COLO668 (cell line): ENCODE data around the gene MPZL1.

Source experiments
- DNase-seq: peaks from one replicate; lab custom pipeline; 2025; ENCODE audit not compliant: unreplicated experiment; lab: John Stamatoyannopoulos, UW

Gene MPZL1

DNA sequence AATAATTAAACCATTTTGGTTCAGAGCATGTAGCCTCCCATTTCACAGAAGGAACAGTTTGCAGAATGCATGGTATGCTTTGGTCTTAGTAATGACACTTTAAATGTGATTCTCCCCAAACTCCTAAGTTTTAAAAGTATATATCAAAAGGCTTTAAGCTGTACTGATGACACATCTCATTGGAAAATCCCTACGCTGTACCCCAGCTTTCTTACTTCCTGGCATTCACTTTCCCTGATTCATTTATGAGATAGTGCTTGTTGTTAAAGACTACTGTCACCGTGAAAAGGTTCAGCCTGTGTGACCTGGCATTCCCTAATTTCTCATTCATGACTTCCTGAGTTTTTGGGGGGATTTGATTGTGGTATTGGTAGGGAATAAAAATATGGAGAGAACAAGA, 53.4 kb downstream of the MPZL1 start:
- DNase-seq, result no peak

DNA sequence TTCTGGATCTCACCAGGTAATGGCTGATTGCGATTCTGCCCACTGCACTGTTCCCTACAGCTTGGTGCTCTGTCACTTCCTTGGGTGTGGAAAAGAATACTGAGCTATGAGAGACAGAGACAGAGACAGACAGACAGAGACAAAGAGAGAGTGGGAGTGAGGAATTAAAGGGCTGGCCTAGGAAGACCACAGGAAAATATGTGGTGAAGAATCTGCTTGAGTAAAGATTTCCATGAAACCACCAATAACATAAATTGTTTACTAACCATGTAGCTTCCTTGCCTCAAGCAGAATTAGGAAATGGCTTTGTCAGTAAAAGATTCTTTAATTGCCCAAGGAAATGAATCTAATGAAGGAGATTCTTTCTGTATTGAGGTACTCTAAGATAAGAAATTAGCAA, 54.4 kb downstream of the MPZL1 start:
- DNase-seq, result no peak

GRCh38 chr1:167776616-167777268, 55.0 kb downstream of the MPZL1 start:
- no peak for DNase-seq

GRCh38 chr1:167777269-167777650, 55.5 kb downstream of the MPZL1 start:
- DNase-seq, result no peak

DNA sequence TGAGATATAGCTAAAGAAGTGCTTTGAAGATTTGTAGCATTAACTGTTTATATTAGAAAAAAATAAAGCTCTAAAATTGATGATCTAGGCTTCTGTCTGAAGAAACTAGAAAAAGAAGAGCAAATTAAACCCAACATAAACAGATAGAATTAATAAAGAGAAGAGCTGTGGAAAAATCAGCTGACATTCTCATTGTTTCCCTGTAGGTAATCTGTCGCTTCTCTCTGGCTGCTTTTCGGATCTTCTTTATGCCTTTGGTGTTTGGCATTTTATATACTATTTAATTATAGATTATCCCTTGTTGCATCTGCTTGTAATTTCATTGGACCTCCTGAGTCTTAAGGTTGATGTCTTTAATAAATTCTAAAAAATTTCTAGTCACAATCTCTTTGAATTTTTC, 59.8 kb downstream of the MPZL1 start:
- no peak for DNase-seq

DNA sequence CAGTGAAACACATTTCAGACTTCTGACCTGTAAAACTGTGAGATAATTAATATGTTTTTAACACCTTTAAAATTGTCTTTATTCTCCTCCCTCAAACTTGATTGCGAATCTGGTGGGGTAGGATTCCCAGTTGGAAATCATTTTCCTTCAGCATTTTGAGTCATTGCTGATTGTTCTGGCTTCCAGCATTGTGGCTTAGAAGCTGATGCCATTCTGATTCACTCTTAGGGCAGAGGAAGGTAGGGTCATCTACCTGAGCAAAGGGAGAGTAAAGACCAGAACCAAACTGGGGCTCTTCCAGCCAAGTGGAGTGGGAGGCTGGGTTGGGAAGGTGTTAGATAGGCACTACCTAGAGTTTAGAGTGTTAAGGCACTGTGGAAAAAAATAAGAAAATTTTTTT, 61.2 kb downstream of the MPZL1 start:
- no peak for DNase-seq

GRCh38 chr1:167784876-167785550, 63.2 kb downstream of the MPZL1 start:
- no peak for DNase-seq

DNA sequence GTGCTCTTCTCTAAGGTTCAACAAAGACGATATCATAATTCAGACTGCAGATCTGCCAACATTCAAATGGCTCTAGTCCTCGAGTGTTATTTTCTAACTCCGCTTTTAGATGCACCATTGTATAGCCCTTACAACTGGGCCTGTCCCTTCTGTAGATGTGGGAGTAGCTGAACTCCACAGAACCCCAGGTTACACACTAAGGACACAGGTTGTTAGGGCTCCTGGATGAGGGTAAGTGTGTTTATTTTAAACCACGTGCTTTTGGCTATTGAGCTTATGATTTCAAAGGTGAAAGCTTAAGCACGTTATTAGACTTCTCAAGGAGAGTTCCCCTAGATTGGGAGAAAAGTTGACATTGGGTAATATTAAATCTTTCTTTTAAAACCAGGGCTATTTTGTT, 64.7 kb downstream of the MPZL1 start:
- DNase-seq, result no peak

- DNase-seq, result no peak
Measured at GRCh38 chr1:167789501-167789900, 67.7 kb downstream of the MPZL1 start.

DNA sequence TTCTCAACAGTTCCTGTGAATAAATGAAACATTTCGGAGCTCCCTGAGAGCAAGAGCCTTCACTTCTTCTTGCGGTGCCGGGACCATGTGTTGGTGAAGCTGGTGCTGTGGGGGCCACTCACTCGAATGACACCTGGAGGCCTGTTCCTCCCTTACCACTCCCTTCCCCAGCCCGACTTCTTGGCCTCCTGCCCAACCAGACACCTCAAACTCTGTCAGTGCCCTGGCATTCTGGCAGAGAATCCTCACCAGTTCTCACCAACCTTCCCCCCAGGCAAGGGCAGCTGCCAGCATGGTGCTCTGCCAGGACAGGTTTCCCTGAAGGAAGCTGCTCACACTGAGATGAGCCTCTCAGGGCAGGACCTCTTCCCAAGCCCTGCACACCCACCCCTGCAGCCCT, 68.3 kb downstream of the MPZL1 start:
- DNase-seq, result no peak

DNA sequence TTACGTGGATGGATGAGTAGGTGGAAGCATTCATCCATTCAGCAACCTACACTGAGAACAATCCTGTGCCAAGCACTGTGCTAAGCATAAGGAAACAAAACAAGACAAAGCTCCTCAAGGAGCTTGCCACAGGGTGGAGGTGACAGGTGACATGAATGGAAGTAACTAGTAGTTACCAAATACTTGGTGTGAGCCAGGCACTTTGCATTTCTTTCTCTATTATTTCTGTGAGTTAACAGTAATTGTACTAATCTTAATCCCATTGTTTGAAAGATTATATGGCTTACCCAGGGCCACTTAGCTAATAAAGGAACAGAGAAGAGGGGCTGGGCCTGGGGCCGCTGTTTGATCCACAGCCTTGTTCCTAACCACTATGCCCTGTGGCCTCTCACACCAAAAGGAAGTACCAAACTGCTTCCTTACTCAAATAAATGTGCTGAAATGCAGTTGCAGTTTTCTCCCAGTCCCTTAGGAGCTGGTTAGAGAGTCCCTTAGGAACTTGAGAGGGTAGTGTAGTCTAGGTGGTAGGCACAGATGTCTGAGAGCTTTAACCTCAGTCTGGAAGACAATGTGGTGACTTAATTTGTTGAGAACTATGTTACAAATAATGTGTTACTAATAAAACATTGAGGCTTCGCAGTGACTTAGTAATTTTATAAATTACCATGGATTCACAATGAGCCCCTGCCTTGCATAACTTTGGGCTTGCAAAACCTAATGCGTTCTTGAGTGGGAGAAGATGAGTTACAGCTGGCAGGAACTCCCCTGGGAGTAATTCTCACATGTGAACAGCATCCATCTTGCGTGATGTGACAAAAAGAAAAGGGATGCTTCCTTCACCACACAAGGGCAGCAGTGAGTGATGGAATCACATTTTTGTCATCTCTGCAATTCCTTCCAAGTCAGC, 69.8 kb downstream of the MPZL1 start:
- no peak for DNase-seq

DNA sequence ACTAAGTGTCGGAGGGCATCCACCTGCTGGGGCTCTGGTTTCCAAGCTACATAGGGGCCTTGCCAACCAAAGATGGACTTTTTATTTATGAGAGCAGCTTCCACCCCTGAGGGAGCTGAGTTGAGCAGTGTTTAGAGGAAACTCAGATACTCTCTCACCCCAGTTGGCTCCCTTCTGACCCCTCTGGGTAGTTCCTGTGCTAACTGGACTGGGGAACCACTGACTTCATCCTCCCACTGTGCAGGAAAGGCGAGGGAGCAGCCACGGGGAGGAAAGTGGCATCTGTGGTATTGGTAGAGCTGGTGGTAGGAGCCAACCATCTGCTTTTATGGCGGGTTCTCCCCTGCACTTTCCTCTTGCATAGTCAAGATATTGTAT, 70.4 kb downstream of the MPZL1 start:
- no peak for DNase-seq

- no peak for DNase-seq
Measured at GRCh38 chr1:167794043-167794442, 72.3 kb downstream of the MPZL1 start.

GRCh38 chr1:167795810-167796740, 74.3 kb downstream of the MPZL1 start:
- no peak for DNase-seq

- no peak for DNase-seq
Measured at GRCh38 chr1:167797015-167797414, 75.2 kb downstream of the MPZL1 start.

DNA sequence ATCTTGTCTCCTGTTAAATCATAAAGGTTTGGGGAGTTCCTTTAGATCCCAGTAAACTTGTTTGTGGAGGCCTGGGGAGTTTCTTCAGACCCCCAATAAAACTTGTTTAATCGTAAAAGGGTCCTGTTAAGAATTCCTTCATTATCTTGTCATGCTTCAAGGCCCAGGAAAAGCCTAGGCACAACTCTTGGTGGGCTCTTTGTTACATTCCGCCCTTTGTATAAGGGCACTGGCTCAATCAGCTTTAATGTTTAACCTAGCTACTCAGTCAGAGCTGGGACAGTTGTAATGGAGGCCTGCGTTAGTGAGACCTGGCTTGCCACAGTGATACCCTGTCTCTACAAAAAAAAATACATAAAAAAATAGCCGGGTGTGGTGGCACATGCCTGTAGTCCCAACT, 77.2 kb downstream of the MPZL1 start:
- DNase-seq, result no peak

DNA sequence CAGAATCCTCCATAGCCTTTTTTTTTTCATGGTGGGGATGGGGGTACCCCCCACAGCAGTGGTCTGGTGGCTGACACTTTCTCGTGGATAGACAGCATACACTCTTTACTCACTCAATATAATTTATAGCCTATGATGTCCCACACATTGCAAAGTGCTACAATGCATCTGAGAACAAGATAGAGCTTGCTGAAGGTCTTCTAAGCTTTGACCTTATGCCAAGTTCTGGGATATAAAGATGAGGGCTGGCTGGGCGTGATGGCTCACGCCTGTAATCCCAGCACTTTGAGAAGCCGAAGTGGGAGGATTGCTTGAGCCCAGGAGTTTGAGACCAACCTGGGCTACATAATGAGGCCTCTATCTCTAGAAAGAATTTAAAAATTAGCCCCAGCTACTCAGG, 78.0 kb downstream of the MPZL1 start:
- DNase-seq, result no peak

DNA sequence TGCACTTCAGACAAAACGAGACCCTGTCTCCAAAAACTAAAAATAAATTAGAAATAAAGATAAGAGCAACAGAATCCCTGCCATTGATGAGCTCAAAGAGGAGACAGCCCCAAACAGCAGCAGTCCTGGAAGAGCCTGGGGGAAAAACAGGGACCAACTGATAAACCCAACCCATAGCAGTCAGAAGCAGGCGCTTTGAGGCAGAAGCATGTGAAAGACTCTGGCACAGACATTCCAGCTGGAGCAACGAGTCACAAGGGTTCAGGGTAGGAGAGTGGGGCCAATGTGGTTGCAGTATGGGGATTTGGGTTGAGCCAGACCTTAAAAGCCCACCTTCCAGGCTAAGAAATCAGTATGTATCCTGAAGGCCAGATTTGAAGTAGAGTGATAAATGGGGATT, 78.5 kb downstream of the MPZL1 start:
- no peak for DNase-seq

- no peak for DNase-seq
Measured at GRCh38 chr1:167802235-167802634, 80.5 kb downstream of the MPZL1 start.

DNA sequence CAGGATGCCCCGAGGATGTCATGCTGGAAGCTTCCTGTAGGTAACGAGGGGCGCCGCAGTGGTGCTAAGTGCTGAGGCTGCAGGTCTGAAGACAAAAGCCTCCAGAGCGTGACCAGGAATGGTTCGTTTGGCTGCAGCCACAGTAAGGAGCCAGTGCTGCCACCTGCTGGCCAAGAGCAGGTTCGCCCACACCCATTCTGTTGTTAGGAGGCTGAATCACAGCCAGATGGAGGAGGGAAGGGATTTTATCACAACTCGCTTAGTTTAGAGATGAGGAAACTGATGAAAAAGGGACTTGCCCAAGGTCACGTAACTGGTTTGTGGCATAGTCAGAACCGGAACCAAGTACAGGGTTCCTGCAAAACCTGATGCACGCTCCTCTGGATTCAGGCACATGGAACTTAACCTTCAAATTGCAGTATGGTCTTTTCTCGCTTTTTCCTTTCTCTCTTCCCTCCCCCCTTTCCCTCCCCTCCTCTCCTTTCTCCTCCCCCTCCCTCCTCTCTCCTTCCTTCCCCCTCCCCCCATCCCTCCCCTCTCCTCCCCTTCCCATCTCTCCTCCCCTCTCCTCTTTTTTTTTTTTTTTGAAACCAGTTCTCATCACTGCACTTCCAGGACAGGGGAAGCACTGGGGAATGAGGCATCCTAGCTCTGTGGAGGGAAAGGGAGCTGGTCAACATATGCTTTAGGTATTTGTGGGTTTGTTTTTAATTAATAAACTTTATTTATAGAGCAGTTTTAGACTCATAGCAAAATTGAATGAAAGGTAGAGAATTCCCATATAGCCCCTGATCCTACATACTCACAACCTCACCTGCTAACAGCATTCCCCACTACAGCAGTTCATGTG, 81.8 kb downstream of the MPZL1 start:
- DNase-seq, result peak; percentile 93
